T-cell (primary cell): ENCODE results near the gene PPP1R15B. TPM values are rescaled to one million over a fixed set of nuclear protein-coding genes. Genes with fewer than 3 reads are reported as not detected.

Experiments
- ATAC-seq, 4 experiments: fragments of 200-7000 bp in 3 of 4; fragments of 150-1000 bp in 1 of 4; cut with Tn5 transposase; replicated peaks in 1 of 4; 1 replicate in 3 of 4; 2 replicates in 1 of 4; pipeline ENCODE4 v1.10.0; 2021; ENCODE audit warnings: moderate library complexity in 3 of 4, mild to moderate bottlenecking in 2 of 4, moderate number of reproducible peaks in 1 of 4
- CTCF ChIA-PET, 2 donors: fragments of 300-600 bp; sonication (Branson Sonifier 250); formaldehyde crosslinking; loops; one replicate each; lab custom pipeline; 2022; ENCODE audit warnings: antibody characterized with exemption in 2 of 2; lab: Charles Lee
- POLR2A ChIA-PET, 2 donors: fragments of 300-600 bp; sonication (Branson Sonifier 250); formaldehyde crosslinking; loops; one replicate each; lab custom pipeline; 2022; ENCODE audit warnings: antibody characterized with exemption in 2 of 2; lab: Charles Lee
- DNase-seq, 35 experiments: peaks; one replicate each; pipeline versions ENCODE4 v3.0.0 to v3.0.0-alpha.2; 2013 to 2023
- H3K27ac ChIP-seq: one replicate; pipeline ENCODE4 v1.5.1; 2013; ENCODE audit warnings: low read length
- H3K27me3 ChIP-seq, 2 experiments: replicated peaks in 1 of 2; 1 replicate in 1 of 2; 2 replicates in 1 of 2; pipeline versions ENCODE4 v1.6.1 to v1.7.0; 2013; ENCODE audit warnings: low read length in 1 of 2, mixed read lengths in 1 of 2; ENCODE audit not compliant: control insufficient read depth in 2 of 2, insufficient read depth in 2 of 2; ENCODE audit errors: extremely low read depth in 1 of 2
- H3K36me3 ChIP-seq, 2 donors: 1 replicate in 1 of 2; 2 replicates in 1 of 2; pipeline versions ENCODE4 v1.6.1 to v1.7.0; 2013; ENCODE audit warnings: low read length in 1 of 2; ENCODE audit not compliant: control insufficient read depth in 2 of 2, insufficient read depth in 1 of 2; ENCODE audit errors: extremely low read depth in 1 of 2
- H3K4me1 ChIP-seq, 2 experiments: 1 replicate in 1 of 2; 2 replicates in 1 of 2; pipeline versions ENCODE4 v1.6.1 to v1.7.0; 2013; ENCODE audit warnings: low read length in 2 of 2, mixed read lengths in 1 of 2; ENCODE audit not compliant: insufficient read depth in 2 of 2, control insufficient read depth in 1 of 2; ENCODE audit errors: extremely low read depth in 1 of 2
- H3K4me3 ChIP-seq, 2 donors: 1 replicate in 1 of 2; 2 replicates in 1 of 2; pipeline versions ENCODE4 v1.5.1 to v1.7.0; 2013; ENCODE audit warnings: mild to moderate bottlenecking in 2 of 2, low read length in 1 of 2, moderate library complexity in 1 of 2; ENCODE audit not compliant: control insufficient read depth in 1 of 2; ENCODE audit errors: extremely low read depth in 1 of 2
- H3K9me3 ChIP-seq: 2 replicates; pipeline ENCODE4 v1.7.0; 2013
- H3K27ac Mint-ChIP-seq, 2 donors: one replicate each; pipeline ENCODE4 v1.8.0; 2020 to 2021; ENCODE audit warnings: mild to moderate bottlenecking in 2 of 2, mixed read lengths in 2 of 2
- H3K27me3 Mint-ChIP-seq, 2 donors: one replicate each; pipeline ENCODE4 v1.8.0; 2021 to 2022; ENCODE audit warnings: mixed read lengths in 2 of 2
- H3K36me3 Mint-ChIP-seq: one replicate; pipeline ENCODE4 v1.8.0; 2021; ENCODE audit warnings: mixed read lengths
- H3K4me1 Mint-ChIP-seq, 3 donors: one replicate each; pipeline ENCODE4 v1.8.0; 2020 to 2022; ENCODE audit warnings: mixed read lengths in 3 of 3, mild to moderate bottlenecking in 1 of 3
- H3K4me3 Mint-ChIP-seq, 3 donors: one replicate each; pipeline ENCODE4 v1.8.0; 2020 to 2022; ENCODE audit warnings: mild to moderate bottlenecking in 3 of 3, mixed read lengths in 3 of 3, moderate library complexity in 3 of 3
- H3K9me3 Mint-ChIP-seq, 3 donors: one replicate each; pipeline ENCODE4 v1.8.0; 2020 to 2022; ENCODE audit warnings: mixed read lengths in 3 of 3
- WGBS: methylation state at CpG from one replicate; pipeline ENCODE4 v1.1.5; 2013; ENCODE audit warnings: missing lambda C conversion rate; ENCODE audit not compliant: insufficient coverage; 5-methylcytosine and 5-hydroxymethylcytosine counted together
- total RNA-seq, 35 experiments: library from RNA in 6 of 35; stranded (reverse) in 6 of 35; fragments of 120-200 nt in 1 of 35; gene quantifications; one replicate each; pipeline versions ENCODE4 v1.2.1 to v1.2.4 and lab custom pipeline; 2013 to 2026

The PPP1R15B gene
- total RNA-seq, 5 donors from 2014 or later (not counting 1 experiment from before 2014, with no cell fraction given): 67.9 to 151 (median 70.6) TPM

DNA sequence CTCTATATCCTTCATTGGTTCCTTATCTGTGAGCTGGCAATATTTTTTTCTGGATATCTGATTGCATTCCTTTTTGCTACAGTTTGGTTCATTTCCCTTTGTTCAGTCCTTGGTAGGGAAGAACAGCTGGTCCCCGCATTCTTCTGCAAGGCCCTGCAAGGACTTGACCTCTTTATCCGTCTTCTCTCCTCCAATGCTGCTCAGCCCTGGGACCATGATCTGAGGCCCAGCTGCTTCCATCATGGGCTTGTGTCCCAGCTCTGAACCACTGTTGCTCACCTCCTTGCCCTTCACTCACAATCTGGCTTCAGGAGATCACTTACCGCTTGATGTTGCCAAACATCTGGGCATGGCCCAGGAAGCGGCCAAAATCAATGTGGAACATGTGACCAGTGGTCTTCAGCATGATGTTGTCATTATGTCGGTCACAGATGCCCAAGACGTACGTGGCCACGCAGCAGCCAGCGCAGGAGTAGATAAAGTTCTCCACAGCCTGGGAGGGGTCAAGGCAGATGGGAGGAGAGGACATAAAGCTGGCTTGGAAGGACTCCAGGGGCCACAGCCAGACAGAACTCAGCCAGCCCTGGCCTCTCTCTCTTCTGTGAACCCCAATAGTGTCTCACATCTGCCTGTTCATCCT, 22.6 kb upstream of the PPP1R15B start:
- 98% methylated on average over 7 of the region's 9 CpGs for WGBS
- ChIA-PET CTCF (interaction anchor here (0.8 to 1.1 kb wide), 4 partner anchors 11 to 1088 kb away, joined by 3 to 4 read pairs (median 4); no protein-coding TSS in a partner anchor), POLR2A (no interaction called here)
- H3K4me1 ChIP-seq: no peaks in the 10 kb centered on the region
- H3K36me3 ChIP-seq: peaks cover 15 to 71% of the 10 kb centered on the region in 2 donors
- no peaks in the 10 kb centered on the region for H3K9me3 ChIP-seq
- H3K27ac ChIP-seq: no peak overlapping the region
- ATAC-seq: no peak
- H3K36me3 Mint-ChIP-seq: peaks cover 62% of the 10 kb centered on the region
- H3K9me3 Mint-ChIP-seq: no peaks in the 10 kb centered on the region
- no peak for DNase-seq
- no peak overlapping the region for H3K27ac Mint-ChIP-seq
- no peak overlapping the region for H3K4me3 Mint-ChIP-seq
- no peaks in the 10 kb centered on the region for H3K27me3 ChIP-seq
- H3K4me3 ChIP-seq: no peak overlapping the region
- no peaks in the 10 kb centered on the region for H3K27me3 Mint-ChIP-seq
- H3K4me1 Mint-ChIP-seq: peaks cover 2 to 8% (median 6%) of the 10 kb centered on the region in 3 donors

DNA sequence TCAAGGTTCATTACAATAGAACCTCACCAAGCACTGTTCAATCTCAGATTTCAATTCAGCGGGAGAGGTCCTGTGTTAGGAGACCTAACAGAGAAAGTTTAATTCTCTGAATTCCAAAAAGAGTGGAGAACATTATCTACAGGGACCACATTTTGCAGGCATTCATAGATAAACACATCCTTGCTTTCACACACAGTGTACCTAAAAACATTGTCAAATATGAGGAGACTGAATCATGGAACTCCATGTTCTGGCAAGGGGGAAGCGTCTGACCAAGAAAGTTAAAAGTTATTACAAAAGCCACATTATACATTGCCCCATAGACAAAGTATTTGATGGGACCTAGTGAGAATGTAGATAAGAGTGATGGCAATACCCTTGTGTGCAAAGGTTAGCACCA, 21.1 kb upstream of the PPP1R15B start:
- peaks cover 59% of the 10 kb centered on the region for H3K36me3 Mint-ChIP-seq
- DNase-seq (no peak), ATAC-seq (no peak)
- no peak overlapping the region for H3K4me3 Mint-ChIP-seq
- CTCF ChIA-PET: interaction anchor here (0.6 to 2.9 kb wide), 11 partner anchors 8 to 1165 kb away, joined by 3 to 34 read pairs (median 3); no protein-coding TSS in a partner anchor
- no CpG with 5 or more reads among the region's 2 CpGs for WGBS
- no peaks in the 10 kb centered on the region for H3K9me3 ChIP-seq
- no peak overlapping the region for H3K27ac ChIP-seq
- peaks cover 15 to 61% of the 10 kb centered on the region in 2 donors for H3K36me3 ChIP-seq
- H3K27me3 Mint-ChIP-seq: no peaks in the 10 kb centered on the region
- no peaks in the 10 kb centered on the region for H3K4me1 ChIP-seq
- POLR2A ChIA-PET: no interaction called here
- H3K27me3 ChIP-seq: no peaks in the 10 kb centered on the region
- no peak overlapping the region for H3K4me3 ChIP-seq
- H3K4me1 Mint-ChIP-seq: peaks cover 2 to 8% (median 6%) of the 10 kb centered on the region in 3 donors
- H3K9me3 Mint-ChIP-seq: no peaks in the 10 kb centered on the region
- H3K27ac Mint-ChIP-seq: no peak overlapping the region

DNA sequence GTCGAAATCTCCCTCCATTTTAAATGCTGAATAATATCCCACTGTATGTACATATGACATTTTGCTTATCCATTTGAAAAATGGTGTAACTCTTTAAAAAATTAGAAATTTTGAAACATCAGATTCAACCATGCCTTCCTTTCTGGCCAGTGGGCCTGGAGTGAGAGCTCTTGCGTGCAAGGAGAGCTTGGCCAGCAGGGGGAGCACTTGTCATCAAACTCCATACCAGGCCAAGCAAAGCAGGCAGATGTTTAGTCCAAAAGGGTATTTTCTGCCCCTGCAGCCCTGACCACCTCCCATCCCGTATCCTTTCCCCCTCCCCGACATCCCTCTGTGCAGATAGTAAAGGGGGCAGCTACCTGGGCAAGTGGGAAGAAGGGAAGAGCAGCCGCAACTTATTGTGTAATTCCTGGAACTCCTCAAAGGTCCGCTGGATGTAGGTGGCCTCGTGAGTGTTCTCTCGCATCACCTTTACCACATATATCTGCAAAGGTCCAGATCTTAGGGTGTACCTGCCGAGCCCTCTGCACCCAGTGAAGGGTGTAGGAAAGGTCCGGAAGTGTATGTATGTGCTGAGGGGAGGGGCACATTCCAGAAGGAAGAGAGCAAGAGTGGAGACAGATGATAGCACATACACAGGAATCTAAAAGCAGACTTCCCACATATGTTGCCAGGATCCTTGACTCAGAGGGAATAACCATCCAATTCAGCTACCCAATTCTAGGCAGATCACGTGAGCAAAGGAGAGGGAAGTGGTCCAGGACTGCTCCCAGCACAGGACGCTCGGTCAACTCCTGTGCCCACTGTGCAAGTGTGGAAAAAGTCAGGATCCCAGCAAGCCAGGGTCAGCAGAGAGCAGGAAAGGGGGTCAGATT, 19.9 kb upstream of the PPP1R15B start:
- peak overlapping the region in 1 of 2 donors; percentile 12 for H3K27ac Mint-ChIP-seq
- H3K36me3 ChIP-seq: peaks cover 10 to 64% of the 10 kb centered on the region in 2 donors

DNA sequence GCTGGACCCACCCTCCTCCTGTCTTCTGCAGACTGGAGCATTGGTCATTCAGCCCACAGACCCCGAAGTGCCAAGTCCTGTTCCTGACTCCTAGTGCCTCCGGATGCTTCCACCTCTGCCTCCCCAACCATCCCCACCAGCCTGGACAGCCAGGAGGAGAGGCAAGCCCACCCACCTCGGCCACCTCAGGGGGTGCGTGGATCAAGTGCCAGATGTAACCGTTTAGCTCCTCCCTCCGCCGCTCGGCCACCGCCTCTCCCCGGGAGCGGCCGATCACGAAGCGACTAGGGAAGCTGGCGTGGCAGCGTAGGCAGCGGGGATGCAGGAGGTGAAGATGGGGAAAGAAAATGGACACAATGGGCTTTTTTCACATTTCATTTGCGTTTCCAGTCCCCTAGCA, 18.1 kb upstream of the PPP1R15B start:
- no peak for DNase-seq
- Histone ChIP-seq H3K4me1 (no peaks in the 10 kb centered on the region), H3K27me3 (no peaks in the 10 kb centered on the region), H3K4me3 (no peak overlapping the region), H3K27ac (no peak overlapping the region), H3K9me3 (no peaks in the 10 kb centered on the region), H3K36me3 (peaks cover 14 to 64% of the 10 kb centered on the region in 2 donors)
- peaks cover 2 to 8% (median 6%) of the 10 kb centered on the region in 3 donors for H3K4me1 Mint-ChIP-seq
- H3K4me3 Mint-ChIP-seq: no peak overlapping the region
- 94% methylated on average over 14 of the region's 18 CpGs for WGBS
- POLR2A ChIA-PET: no interaction called here
- CTCF ChIA-PET: interaction anchor here in 1 of 2 donors (0.6 to 2.9 kb wide), 3 partner anchors 31 to 77 kb away, joined by 3 to 25 read pairs (median 8); no protein-coding TSS in a partner anchor
- H3K27ac Mint-ChIP-seq: no peak overlapping the region
- H3K9me3 Mint-ChIP-seq: no peaks in the 10 kb centered on the region
- peaks cover 69% of the 10 kb centered on the region for H3K36me3 Mint-ChIP-seq
- ATAC-seq: no peak
- H3K27me3 Mint-ChIP-seq: no peaks in the 10 kb centered on the region

More for the DNA sequence above, 19.9 kb upstream of the PPP1R15B start:
- Histone ChIP-seq H3K4me1 (no peaks in the 10 kb centered on the region), H3K27ac (no peak overlapping the region), H3K4me3 (no peak overlapping the region), H3K9me3 (no peaks in the 10 kb centered on the region), H3K27me3 (no peaks in the 10 kb centered on the region)
- peak; percentile 76 to 86 (median 78) for ATAC-seq
- ChIA-PET CTCF (interaction anchor here (0.5 to 2.9 kb wide), 27 partner anchors 8 to 1164 kb away, joined by 3 to 34 read pairs (median 4); partner anchors contain the start of gene PIK3C2B (in 1 of the 2)), POLR2A (interaction anchor here (0.6 to 1.1 kb wide), 3 partner anchors 21 to 1091 kb away, joined by 3 to 6 read pairs (median 3); no protein-coding TSS in a partner anchor)
- WGBS: 75% methylated on average over 4 of the region's 13 CpGs
- no peak overlapping the region for H3K4me3 Mint-ChIP-seq
- peak; percentile 31 to 90 (median 71) for DNase-seq
- H3K27me3 Mint-ChIP-seq: no peaks in the 10 kb centered on the region
- peaks cover 2 to 8% (median 6%) of the 10 kb centered on the region in 3 donors for H3K4me1 Mint-ChIP-seq
- H3K36me3 Mint-ChIP-seq: peaks cover 60% of the 10 kb centered on the region
- no peaks in the 10 kb centered on the region for H3K9me3 Mint-ChIP-seq

DNA sequence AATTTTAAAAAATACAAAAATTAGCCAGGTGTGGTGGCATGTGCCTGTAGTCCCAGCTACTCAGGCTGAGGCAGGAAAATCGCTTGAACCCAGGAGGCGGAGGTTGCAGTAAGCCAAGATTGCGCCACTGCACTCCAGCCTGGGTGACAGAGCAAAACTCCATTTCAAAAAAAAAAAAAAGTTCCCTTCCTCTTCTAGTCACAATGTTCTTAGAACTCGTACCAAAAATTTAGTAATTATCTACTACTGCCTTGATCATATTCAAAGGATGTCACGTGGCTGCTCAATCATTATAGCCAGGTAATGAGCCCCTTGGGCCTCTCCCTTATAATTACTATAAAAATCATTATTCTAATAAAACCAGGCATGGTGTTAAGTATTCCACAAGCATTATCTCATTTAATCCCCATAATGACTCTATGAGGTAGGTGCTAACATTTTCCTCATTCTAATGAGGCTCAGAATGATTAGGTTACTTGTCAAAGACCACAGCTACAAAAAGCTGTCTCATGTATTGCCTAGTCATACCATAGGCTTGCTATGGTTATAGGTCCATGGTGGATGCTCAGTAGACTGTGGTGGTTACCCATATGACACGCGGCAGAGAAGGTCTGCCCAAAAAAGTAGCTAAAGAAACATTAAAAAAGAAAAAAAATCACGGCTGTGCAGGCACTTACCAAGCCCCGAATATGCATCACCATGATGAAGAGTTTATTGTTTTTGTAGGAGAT, 15.5 kb upstream of the PPP1R15B start:
- Histone ChIP-seq H3K4me1 (no peaks in the 10 kb centered on the region), H3K9me3 (no peaks in the 10 kb centered on the region), H3K27ac (no peak overlapping the region), H3K36me3 (peaks cover 7 to 56% of the 10 kb centered on the region in 2 donors), H3K27me3 (no peaks in the 10 kb centered on the region), H3K4me3 (no peak overlapping the region)
- 100% methylated on average over 2 of the region's 9 CpGs for WGBS
- ChIA-PET CTCF (interaction anchor here in 1 of 2 donors (0.8 to 1.1 kb wide), 2 partner anchors 28 to 75 kb away, joined by 3 to 4 read pairs; no protein-coding TSS in a partner anchor), POLR2A (no interaction called here)
- H3K4me3 Mint-ChIP-seq: no peak overlapping the region
- no peaks in the 10 kb centered on the region for H3K9me3 Mint-ChIP-seq
- peaks cover 63% of the 10 kb centered on the region for H3K36me3 Mint-ChIP-seq
- ATAC-seq (no peak), DNase-seq (no peak)
- no peaks in the 10 kb centered on the region for H3K27me3 Mint-ChIP-seq
- H3K27ac Mint-ChIP-seq: no peak overlapping the region
- peaks cover 2 to 8% (median 6%) of the 10 kb centered on the region in 3 donors for H3K4me1 Mint-ChIP-seq
